WTC11 (cell line): Measurements from ENCODE around the gene CNOT8. TPM values are rescaled to one million over a fixed set of nuclear protein-coding genes. Genes with fewer than 3 reads are reported as not detected.
"Not testable (repeated sequence)": the region's sequence is repeated elsewhere in the genome, so short reads cannot be mapped to it uniquely, and the experiment has no call there.

Experiments
- ATAC-seq: fragments of 200-7000 bp; cut with Tn5 transposase; 2 replicates; pipeline ENCODE4 v1.10.0; 2021; ENCODE audit warnings: mild to moderate bottlenecking, moderate library complexity
- CTCF ChIA-PET: fragments of 300-600 bp; sonication (Branson Sonifier 250); formaldehyde crosslinking; loops from one replicate; lab custom pipeline; 2021; ENCODE audit warnings: antibody characterized with exemption; lab: Charles Lee
- POLR2A ChIA-PET: fragments of 350-600 bp; sonication (Branson Sonifier 250); formaldehyde crosslinking; loops from one replicate; lab custom pipeline; 2021; ENCODE audit warnings: antibody characterized with exemption; lab: Charles Lee
- DNase-seq: peaks from one replicate; pipeline ENCODE4 v3.0.0; 2021; ENCODE audit warnings: low spot score
- H3K27ac Mint-ChIP-seq: 2 replicates; pipeline ENCODE4 v1.8.0; 2021; ENCODE audit warnings: mixed read lengths
- H3K27me3 Mint-ChIP-seq: 2 replicates; pipeline ENCODE4 v1.8.0; 2021; ENCODE audit warnings: low read depth, mild to moderate bottlenecking, moderate library complexity, mixed read lengths
- H3K36me3 Mint-ChIP-seq: 2 replicates; pipeline ENCODE4 v1.8.0; 2021; ENCODE audit warnings: mixed read lengths
- H3K4me1 Mint-ChIP-seq: 2 replicates; pipeline ENCODE4 v1.8.0; 2022; ENCODE audit warnings: mixed read lengths
- H3K4me3 Mint-ChIP-seq: 2 replicates; pipeline ENCODE4 v1.8.0; 2021; ENCODE audit warnings: mild to moderate bottlenecking, moderate library complexity, mixed read lengths
- H3K9me3 Mint-ChIP-seq: 2 replicates; pipeline ENCODE4 v1.8.0; 2021; ENCODE audit warnings: mixed read lengths
- ETV6 ChIP-seq: sonication (generic); formaldehyde crosslinking; IDR thresholded peaks from 2 replicates; pipeline ENCODE4 v1.8.1; 2022; ENCODE audit warnings: mild to moderate bottlenecking, missing genetic modification reagents
- FOXJ3 ChIP-seq: sonication (generic); formaldehyde crosslinking; IDR thresholded peaks from 2 replicates; pipeline ENCODE4 v1.9.0; 2021; ENCODE audit warnings: missing genetic modification reagents, mild to moderate bottlenecking, borderline replicate concordance
- JAZF1 ChIP-seq: fragments of 250-450 bp; sonication (Bioruptor Pico); IDR thresholded peaks from 2 replicates; pipeline ENCODE4 v1.9.0; 2021; ENCODE audit warnings: moderate library complexity, mild to moderate bottlenecking, inconsistent platforms
- JUN ChIP-seq: sonication (generic); formaldehyde crosslinking; IDR thresholded peaks from 2 replicates; pipeline ENCODE4 v1.8.0; 2023; ENCODE audit warnings: mild to moderate bottlenecking, missing genetic modification reagents
- KAT7 ChIP-seq: sonication (generic); formaldehyde crosslinking; IDR thresholded peaks from 2 replicates; pipeline ENCODE4 v1.8.1; 2023; ENCODE audit warnings: missing genetic modification reagents, mild to moderate bottlenecking, borderline replicate concordance
- NFE2L1 ChIP-seq: sonication (generic); formaldehyde crosslinking; IDR thresholded peaks from 2 replicates; pipeline ENCODE4 v1.8.1; 2023; ENCODE audit warnings: missing genetic modification reagents
- NR1H2 ChIP-seq: sonication (generic); formaldehyde crosslinking; IDR thresholded peaks from 2 replicates; pipeline ENCODE4 v1.9.0; 2021; ENCODE audit warnings: mild to moderate bottlenecking, moderate library complexity, missing genetic modification reagents
- TEAD1 ChIP-seq: sonication (generic); formaldehyde crosslinking; IDR thresholded peaks from 2 replicates; pipeline ENCODE4 v1.8.0; 2022; ENCODE audit warnings: mild to moderate bottlenecking, missing genetic modification reagents
- TEAD4 ChIP-seq: sonication (generic); formaldehyde crosslinking; IDR thresholded peaks from 2 replicates; pipeline ENCODE4 v1.8.0; 2022; ENCODE audit warnings: mild to moderate bottlenecking, missing genetic modification reagents
- ZNF121 ChIP-seq: sonication (generic); formaldehyde crosslinking; IDR thresholded peaks from 2 replicates; pipeline ENCODE4 v1.8.0; 2023; ENCODE audit warnings: missing genetic modification reagents
- ZNF396 ChIP-seq: fragments of 250-450 bp; sonication (Bioruptor Pico); IDR thresholded peaks from 2 replicates; pipeline ENCODE4 v1.8.0; 2021; ENCODE audit warnings: mild to moderate bottlenecking, moderate library complexity, borderline replicate concordance
- ZNF416 ChIP-seq: fragments of 250-450 bp; sonication (Bioruptor Pico); IDR thresholded peaks from 2 replicates; pipeline ENCODE4 v1.9.0; 2021; ENCODE audit warnings: mild to moderate bottlenecking, inconsistent platforms
- ZNF671 ChIP-seq: fragments of 250-450 bp; sonication (Bioruptor Pico); IDR thresholded peaks from 2 replicates; pipeline ENCODE4 v1.8.0; 2021; ENCODE audit warnings: mild to moderate bottlenecking
- total RNA-seq: library from RNA; stranded (reverse); gene quantifications from 3 replicates; pipeline ENCODE4 v1.2.3, GENCODE V29; 2021
- TF ChIP-seq, protein P1 (sequence below): sonication (generic); formaldehyde crosslinking; IDR thresholded peaks from 2 replicates; pipeline ENCODE4 v1.8.1; 2022; ENCODE audit warnings: missing genetic modification reagents, borderline replicate concordance
- TF ChIP-seq, protein P2 (sequence below): sonication (generic); formaldehyde crosslinking; IDR thresholded peaks from 2 replicates; pipeline ENCODE4 v1.8.0; 2022; ENCODE audit warnings: mild to moderate bottlenecking, missing genetic modification reagents
- TF ChIP-seq, protein P3 (sequence below): sonication (generic); formaldehyde crosslinking; IDR thresholded peaks from 2 replicates; pipeline ENCODE4 v1.8.1; 2023; ENCODE audit warnings: mild to moderate bottlenecking, missing genetic modification reagents, moderate library complexity
- TF ChIP-seq, protein P4 (sequence below): sonication (generic); formaldehyde crosslinking; IDR thresholded peaks from 2 replicates; pipeline ENCODE4 v1.8.0; 2022; ENCODE audit warnings: mild to moderate bottlenecking, missing genetic modification reagents
- TF ChIP-seq, protein P5 (sequence below): fragments of 250-450 bp; sonication (Bioruptor Pico); IDR thresholded peaks from 2 replicates; pipeline ENCODE4 v1.9.0; 2021; ENCODE audit warnings: mild to moderate bottlenecking
- TF ChIP-seq, protein P6 (sequence below): sonication (generic); formaldehyde crosslinking; IDR thresholded peaks from 2 replicates; pipeline ENCODE4 v1.8.1; 2022; ENCODE audit warnings: mild to moderate bottlenecking, moderate library complexity, missing genetic modification reagents
- TF ChIP-seq, protein P7 (sequence below): sonication (generic); formaldehyde crosslinking; IDR thresholded peaks from 2 replicates; pipeline ENCODE4 v1.8.1; 2022; ENCODE audit warnings: low read depth, missing genetic modification reagents, borderline replicate concordance
- TF ChIP-seq, protein P8 (sequence below): sonication (generic); formaldehyde crosslinking; IDR thresholded peaks from 2 replicates; pipeline ENCODE4 v1.8.0; 2022; ENCODE audit warnings: mild to moderate bottlenecking, missing genetic modification reagents

CNOT8 gene
- total RNA-seq, 1 experiment from 2014 or later, result 58.6 TPM

DNA sequence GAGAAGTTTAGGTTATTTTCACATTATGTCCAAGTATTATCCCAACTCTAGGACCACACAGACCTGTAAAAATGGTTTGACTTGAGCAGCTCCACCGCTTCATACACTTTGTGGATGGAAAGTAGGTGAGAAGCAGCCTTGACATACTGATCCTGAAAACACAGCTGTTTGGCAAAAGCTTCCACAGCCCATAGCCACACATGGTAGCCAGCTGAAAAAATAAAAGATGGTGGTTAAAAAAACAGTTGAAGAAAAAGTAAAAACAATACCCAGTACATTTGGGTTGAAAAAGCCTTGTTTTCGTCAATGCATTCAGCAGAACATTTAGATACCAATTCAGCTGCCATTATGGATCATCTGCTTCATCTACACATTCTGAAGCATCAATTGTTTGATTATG, 42.8 kb downstream of the CNOT8 start (continued):
- TF ChIP-seq, protein P1, sequence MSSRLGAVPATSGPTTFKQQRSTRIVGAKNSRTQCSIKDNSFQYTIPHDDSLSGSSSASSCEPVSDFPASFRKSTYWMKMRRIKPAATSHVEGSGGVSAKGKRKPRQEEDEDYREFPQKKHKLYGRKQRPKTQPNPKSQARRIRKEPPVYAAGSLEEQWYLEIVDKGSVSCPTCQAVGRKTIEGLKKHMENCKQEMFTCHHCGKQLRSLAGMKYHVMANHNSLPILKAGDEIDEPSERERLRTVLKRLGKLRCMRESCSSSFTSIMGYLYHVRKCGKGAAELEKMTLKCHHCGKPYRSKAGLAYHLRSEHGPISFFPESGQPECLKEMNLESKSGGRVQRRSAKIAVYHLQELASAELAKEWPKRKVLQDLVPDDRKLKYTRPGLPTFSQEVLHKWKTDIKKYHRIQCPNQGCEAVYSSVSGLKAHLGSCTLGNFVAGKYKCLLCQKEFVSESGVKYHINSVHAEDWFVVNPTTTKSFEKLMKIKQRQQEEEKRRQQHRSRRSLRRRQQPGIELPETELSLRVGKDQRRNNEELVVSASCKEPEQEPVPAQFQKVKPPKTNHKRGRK, result no peak

DNA sequence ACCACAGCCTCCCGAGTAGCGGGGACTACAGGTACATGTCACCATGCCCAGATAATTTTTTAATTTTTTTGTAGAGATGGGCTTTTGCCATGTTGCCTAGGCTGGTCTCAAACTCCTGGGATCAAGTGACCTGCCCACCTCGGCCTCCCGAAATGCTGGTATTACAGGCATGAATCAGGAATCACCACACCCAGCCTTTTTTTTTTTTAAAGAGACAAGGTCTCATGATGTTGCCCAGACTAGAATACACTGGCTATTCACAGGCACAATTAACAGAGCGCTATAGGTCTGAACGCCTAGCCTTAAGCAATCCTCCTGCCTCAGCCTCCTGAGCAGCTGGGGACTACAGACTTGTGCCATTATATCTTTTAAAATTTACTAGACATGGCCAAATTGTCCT, 43.5 kb downstream of the CNOT8 start:
- no peak overlapping the region for H3K27ac Mint-ChIP-seq
- no peak overlapping the region for H3K4me3 Mint-ChIP-seq
- no peaks in the 10 kb centered on the region for H3K9me3 Mint-ChIP-seq
- H3K27me3 Mint-ChIP-seq, result no peaks in the 10 kb centered on the region
- CTCF ChIA-PET, result no interaction called here
- no peaks in the 10 kb centered on the region for H3K4me1 Mint-ChIP-seq
- POLR2A ChIA-PET, result no interaction called here
- TF ChIP-seq, protein P2, sequence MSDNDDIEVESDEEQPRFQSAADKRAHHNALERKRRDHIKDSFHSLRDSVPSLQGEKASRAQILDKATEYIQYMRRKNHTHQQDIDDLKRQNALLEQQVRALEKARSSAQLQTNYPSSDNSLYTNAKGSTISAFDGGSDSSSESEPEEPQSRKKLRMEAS (CRISPR knock-in tag), result no peak
- TF ChIP-seq, protein P3, sequence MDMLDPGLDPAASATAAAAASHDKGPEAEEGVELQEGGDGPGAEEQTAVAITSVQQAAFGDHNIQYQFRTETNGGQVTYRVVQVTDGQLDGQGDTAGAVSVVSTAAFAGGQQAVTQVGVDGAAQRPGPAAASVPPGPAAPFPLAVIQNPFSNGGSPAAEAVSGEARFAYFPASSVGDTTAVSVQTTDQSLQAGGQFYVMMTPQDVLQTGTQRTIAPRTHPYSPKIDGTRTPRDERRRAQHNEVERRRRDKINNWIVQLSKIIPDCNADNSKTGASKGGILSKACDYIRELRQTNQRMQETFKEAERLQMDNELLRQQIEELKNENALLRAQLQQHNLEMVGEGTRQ, result no peak
- TF ChIP-seq ETV6 (CRISPR knock-in tag) (no peak), ZNF671 (CRISPR knock-in tag) (no peak), JAZF1 (CRISPR knock-in tag) (no peak), NR1H2 (CRISPR knock-in tag) (no peak), TEAD4 (CRISPR knock-in tag) (no peak), FOXJ3 (no peak), KAT7 (CRISPR knock-in tag) (no peak)
- TF ChIP-seq, protein P4, sequence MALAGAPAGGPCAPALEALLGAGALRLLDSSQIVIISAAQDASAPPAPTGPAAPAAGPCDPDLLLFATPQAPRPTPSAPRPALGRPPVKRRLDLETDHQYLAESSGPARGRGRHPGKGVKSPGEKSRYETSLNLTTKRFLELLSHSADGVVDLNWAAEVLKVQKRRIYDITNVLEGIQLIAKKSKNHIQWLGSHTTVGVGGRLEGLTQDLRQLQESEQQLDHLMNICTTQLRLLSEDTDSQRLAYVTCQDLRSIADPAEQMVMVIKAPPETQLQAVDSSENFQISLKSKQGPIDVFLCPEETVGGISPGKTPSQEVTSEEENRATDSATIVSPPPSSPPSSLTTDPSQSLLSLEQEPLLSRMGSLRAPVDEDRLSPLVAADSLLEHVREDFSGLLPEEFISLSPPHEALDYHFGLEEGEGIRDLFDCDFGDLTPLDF, result no peak
- TF ChIP-seq, protein P5, sequence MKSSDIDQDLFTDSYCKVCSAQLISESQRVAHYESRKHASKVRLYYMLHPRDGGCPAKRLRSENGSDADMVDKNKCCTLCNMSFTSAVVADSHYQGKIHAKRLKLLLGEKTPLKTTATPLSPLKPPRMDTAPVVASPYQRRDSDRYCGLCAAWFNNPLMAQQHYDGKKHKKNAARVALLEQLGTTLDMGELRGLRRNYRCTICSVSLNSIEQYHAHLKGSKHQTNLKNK (CRISPR knock-in tag), result no peak
- DNase-seq, result no peak
- no peak for ATAC-seq
- peaks cover 76% of the 10 kb centered on the region for H3K36me3 Mint-ChIP-seq

DNA sequence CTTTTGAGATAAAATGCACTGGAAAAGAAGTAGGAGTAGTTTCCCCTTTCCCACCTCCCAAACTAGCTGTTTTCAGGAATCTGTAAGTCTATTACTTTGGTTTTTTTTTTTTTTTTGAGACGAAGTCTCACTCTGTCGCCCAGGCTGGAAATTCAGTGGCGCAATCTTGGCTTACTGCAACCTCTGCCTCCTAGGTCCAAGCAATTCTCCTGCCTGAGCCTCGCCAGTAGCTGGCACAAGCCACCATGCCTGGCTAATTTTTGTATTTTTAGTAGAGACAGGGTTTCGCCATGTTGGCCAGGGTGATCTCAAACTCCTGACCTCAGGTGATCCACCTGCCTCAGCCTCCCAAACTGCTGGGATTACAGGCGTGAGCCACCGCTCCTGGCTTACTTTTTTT, 47.2 kb downstream of the CNOT8 start:
- H3K4me3 Mint-ChIP-seq, DNase-seq, H3K4me1 Mint-ChIP-seq, CTCF ChIA-PET, ATAC-seq, H3K9me3 Mint-ChIP-seq, POLR2A ChIA-PET, H3K27ac Mint-ChIP-seq, H3K27me3 Mint-ChIP-seq: not testable (repeated sequence)
- H3K36me3 Mint-ChIP-seq, result peaks cover 71% of the 10 kb centered on the region

DNA sequence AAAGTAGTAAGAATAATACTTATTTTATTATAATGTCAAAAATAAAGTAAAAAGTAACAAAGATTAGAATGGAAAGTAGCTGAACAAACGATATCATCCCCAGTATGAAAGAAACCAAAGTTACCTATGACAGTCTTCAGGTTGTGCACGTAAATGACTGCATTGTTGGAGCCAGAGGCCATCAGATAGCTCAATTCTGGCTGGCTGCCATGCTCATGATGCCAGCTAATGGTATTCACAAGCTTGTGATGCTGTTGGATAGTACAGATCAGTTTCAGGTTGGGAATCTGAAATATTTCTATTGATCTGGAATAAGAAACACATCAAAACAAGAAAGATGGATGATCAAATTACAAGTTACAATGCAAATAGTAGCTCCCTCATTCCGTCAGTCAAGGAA, 58.4 kb downstream of the CNOT8 start:
- no peaks in the 10 kb centered on the region for H3K4me1 Mint-ChIP-seq
- peaks cover 47% of the 10 kb centered on the region for H3K36me3 Mint-ChIP-seq
- H3K27ac Mint-ChIP-seq, result no peak overlapping the region
- no peaks in the 10 kb centered on the region for H3K9me3 Mint-ChIP-seq
- H3K4me3 Mint-ChIP-seq, result no peak overlapping the region
- CTCF ChIA-PET, result no interaction called here
- no peak for ATAC-seq
- no peaks in the 10 kb centered on the region for H3K27me3 Mint-ChIP-seq
- no peak for DNase-seq
- POLR2A ChIA-PET, result no interaction called here
- TF ChIP-seq, protein P6, sequence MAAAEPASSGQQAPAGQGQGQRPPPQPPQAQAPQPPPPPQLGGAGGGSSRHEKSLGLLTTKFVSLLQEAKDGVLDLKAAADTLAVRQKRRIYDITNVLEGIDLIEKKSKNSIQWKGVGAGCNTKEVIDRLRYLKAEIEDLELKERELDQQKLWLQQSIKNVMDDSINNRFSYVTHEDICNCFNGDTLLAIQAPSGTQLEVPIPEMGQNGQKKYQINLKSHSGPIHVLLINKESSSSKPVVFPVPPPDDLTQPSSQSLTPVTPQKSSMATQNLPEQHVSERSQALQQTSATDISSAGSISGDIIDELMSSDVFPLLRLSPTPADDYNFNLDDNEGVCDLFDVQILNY (CRISPR knock-in tag), result no peak
- TF ChIP-seq TEAD4 (CRISPR knock-in tag) (no peak), ZNF121 (CRISPR knock-in tag) (no peak), NFE2L1 (CRISPR knock-in tag) (no peak), TEAD1 (CRISPR knock-in tag) (no peak), ZNF416 (CRISPR knock-in tag) (no peak), JUN (no peak), ZNF396 (no peak)
- TF ChIP-seq, protein P4, result no peak
- TF ChIP-seq, protein P7, sequence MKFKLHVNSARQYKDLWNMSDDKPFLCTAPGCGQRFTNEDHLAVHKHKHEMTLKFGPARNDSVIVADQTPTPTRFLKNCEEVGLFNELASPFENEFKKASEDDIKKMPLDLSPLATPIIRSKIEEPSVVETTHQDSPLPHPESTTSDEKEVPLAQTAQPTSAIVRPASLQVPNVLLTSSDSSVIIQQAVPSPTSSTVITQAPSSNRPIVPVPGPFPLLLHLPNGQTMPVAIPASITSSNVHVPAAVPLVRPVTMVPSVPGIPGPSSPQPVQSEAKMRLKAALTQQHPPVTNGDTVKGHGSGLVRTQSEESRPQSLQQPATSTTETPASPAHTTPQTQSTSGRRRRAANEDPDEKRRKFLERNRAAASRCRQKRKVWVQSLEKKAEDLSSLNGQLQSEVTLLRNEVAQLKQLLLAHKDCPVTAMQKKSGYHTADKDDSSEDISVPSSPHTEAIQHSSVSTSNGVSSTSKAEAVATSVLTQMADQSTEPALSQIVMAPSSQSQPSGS (CRISPR knock-in tag), result no peak
- TF ChIP-seq, protein P8, sequence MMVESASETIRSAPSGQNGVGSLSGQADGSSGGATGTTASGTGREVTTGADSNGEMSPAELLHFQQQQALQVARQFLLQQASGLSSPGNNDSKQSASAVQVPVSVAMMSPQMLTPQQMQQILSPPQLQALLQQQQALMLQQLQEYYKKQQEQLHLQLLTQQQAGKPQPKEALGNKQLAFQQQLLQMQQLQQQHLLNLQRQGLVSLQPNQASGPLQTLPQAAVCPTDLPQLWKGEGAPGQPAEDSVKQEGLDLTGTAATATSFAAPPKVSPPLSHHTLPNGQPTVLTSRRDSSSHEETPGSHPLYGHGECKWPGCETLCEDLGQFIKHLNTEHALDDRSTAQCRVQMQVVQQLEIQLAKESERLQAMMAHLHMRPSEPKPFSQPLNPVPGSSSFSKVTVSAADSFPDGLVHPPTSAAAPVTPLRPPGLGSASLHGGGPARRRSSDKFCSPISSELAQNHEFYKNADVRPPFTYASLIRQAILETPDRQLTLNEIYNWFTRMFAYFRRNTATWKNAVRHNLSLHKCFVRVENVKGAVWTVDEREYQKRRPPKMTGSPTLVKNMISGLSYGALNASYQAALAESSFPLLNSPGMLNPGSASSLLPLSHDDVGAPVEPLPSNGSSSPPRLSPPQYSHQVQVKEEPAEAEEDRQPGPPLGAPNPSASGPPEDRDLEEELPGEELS (CRISPR knock-in tag), result no peak
- TF ChIP-seq, all 79 proteins: peak for 0
